Neuronal stem cell (in vitro differentiated cells): Measurements from ENCODE around the gene TPPP.
"Not testable (repeated sequence)": the region's sequence is repeated elsewhere in the genome, so short reads cannot be mapped to it uniquely, and the experiment has no call there.

Experiments
- DNase-seq: peaks from one replicate; pipeline ENCODE4 v3.0.0-alpha.2; 2013; ENCODE audit warnings: low spot score
- H2AFZ ChIP-seq: one replicate; pipeline ENCODE4 v1.6.1; 2013; ENCODE audit warnings: mild to moderate bottlenecking, low read length, inconsistent platforms
- H2AK5ac ChIP-seq: 2 replicates; pipeline ENCODE4 v1.6.1; 2013; ENCODE audit warnings: low read depth, mild to moderate bottlenecking, inconsistent platforms, low read length, moderate library complexity, mixed read lengths
- H2BK120ac ChIP-seq: 2 replicates; pipeline ENCODE4 v1.6.1; 2013; ENCODE audit warnings: low read depth, mild to moderate bottlenecking, inconsistent platforms, low read length, moderate library complexity, mixed read lengths
- H2BK12ac ChIP-seq: one replicate; pipeline ENCODE4 v1.6.1; 2013; ENCODE audit warnings: low read length, inconsistent platforms
- H2BK15ac ChIP-seq: 2 replicates; pipeline ENCODE4 v1.6.1; 2013; ENCODE audit warnings: mild to moderate bottlenecking, low read length, inconsistent platforms, mixed read lengths
- H2BK5ac ChIP-seq: one replicate; pipeline ENCODE4 v1.6.1; 2013; ENCODE audit warnings: inconsistent platforms, mild to moderate bottlenecking, low read length, moderate library complexity
- H3K14ac ChIP-seq: one replicate; pipeline ENCODE4 v1.6.1; 2013; ENCODE audit warnings: low read length, inconsistent platforms
- H3K18ac ChIP-seq: 2 replicates; pipeline ENCODE4 v1.6.1; 2013; ENCODE audit warnings: low read length, inconsistent platforms
- H3K23ac ChIP-seq: 2 replicates; pipeline ENCODE4 v1.6.1; 2013; ENCODE audit warnings: low read depth, mild to moderate bottlenecking, mixed read lengths, low read length, inconsistent platforms; ENCODE audit not compliant: poor library complexity
- H3K27ac ChIP-seq: replicated peaks from 3 replicates; pipeline ENCODE4 v1.5.1; 2013; ENCODE audit warnings: low read length, inconsistent platforms
- H3K27me3 ChIP-seq, 3 experiments: 2 replicates each; pipeline ENCODE4 v1.6.1; 2013; ENCODE audit warnings: low read length in 3 of 3, mild to moderate bottlenecking in 2 of 3, inconsistent platforms in 1 of 3, low read depth in 1 of 3, mixed read lengths in 1 of 3, moderate library complexity in 1 of 3; ENCODE audit not compliant: control insufficient read depth in 3 of 3, insufficient read depth in 3 of 3
- H3K36me3 ChIP-seq, 2 donors: replicated peaks in 1 of 2; 2 replicates each; pipeline ENCODE4 v1.6.1; 2013; ENCODE audit warnings: low read length in 2 of 2; ENCODE audit not compliant: control insufficient read depth in 2 of 2, insufficient read depth in 2 of 2
- H3K4ac ChIP-seq: 2 replicates; pipeline ENCODE4 v1.6.1; 2013; ENCODE audit warnings: inconsistent platforms, mild to moderate bottlenecking, low read length, moderate library complexity
- H3K4me1 ChIP-seq, 2 donors: 1 replicate in 1 of 2; 2 replicates in 1 of 2; pipeline ENCODE4 v1.6.1; 2013; ENCODE audit warnings: low read length in 2 of 2, low read depth in 1 of 2; ENCODE audit not compliant: control insufficient read depth in 2 of 2, insufficient read depth in 1 of 2
- H3K4me2 ChIP-seq: one replicate; pipeline ENCODE4 v1.6.1; 2013; ENCODE audit warnings: mild to moderate bottlenecking, low read length, inconsistent platforms; ENCODE audit not compliant: insufficient read depth, poor library complexity, severe bottlenecking
- H3K4me3 ChIP-seq, 2 donors: 2 replicates each; pipeline ENCODE4 v1.5.1; 2013; ENCODE audit warnings: low read length in 2 of 2, mild to moderate bottlenecking in 2 of 2, inconsistent platforms in 1 of 2, moderate library complexity in 1 of 2
- H3K79me1 ChIP-seq: one replicate; pipeline ENCODE4 v1.6.1; 2013; ENCODE audit warnings: low read depth, mild to moderate bottlenecking, inconsistent platforms, low read length, moderate library complexity
- H3K9ac ChIP-seq: one replicate; pipeline ENCODE4 v1.6.1; 2013; ENCODE audit warnings: mild to moderate bottlenecking, low read depth, low read length, inconsistent platforms; ENCODE audit not compliant: poor library complexity
- H3K9me3 ChIP-seq, 2 donors: replicated peaks in 1 of 2; 2 replicates each; pipeline versions ENCODE3 to v1.6.1; 2013; ENCODE audit warnings: low read length in 2 of 2, mild to moderate bottlenecking in 2 of 2, inconsistent platforms in 1 of 2, low read depth in 1 of 2, mixed read lengths in 1 of 2, moderate library complexity in 1 of 2; ENCODE audit not compliant: control insufficient read depth in 2 of 2, insufficient read depth in 1 of 2
- H4K8ac ChIP-seq: one replicate; pipeline ENCODE4 v1.6.1; 2013; ENCODE audit warnings: low read depth, mild to moderate bottlenecking, inconsistent platforms, low read length, moderate library complexity
- H4K91ac ChIP-seq: one replicate; pipeline ENCODE4 v1.6.1; 2013; ENCODE audit warnings: low read length, low read depth, mild to moderate bottlenecking, inconsistent platforms; ENCODE audit not compliant: poor library complexity
- WGBS, 2 donors: extraction: QIAGEN DNeasy Blood & Tissue Kit; methylation state at CpG; one replicate each; pipeline ENCODE4 v1.1.7; 2013; ENCODE audit warnings: missing lambda C conversion rate in 2 of 2, mixed read lengths in 1 of 2; ENCODE audit not compliant: insufficient read length in 2 of 2, insufficient replicate concordance in 1 of 2; ENCODE audit errors: extremely low coverage in 2 of 2; 5-methylcytosine and 5-hydroxymethylcytosine counted together

Gene TPPP

GRCh38 chr5:690293-690692 lies 2.9 kb downstream of the TPPP start:
- H3K23ac ChIP-seq, H2AK5ac ChIP-seq, H3K14ac ChIP-seq, H2BK12ac ChIP-seq, H3K18ac ChIP-seq, H2AFZ ChIP-seq, H2BK15ac ChIP-seq, H3K27me3 ChIP-seq, H3K9ac ChIP-seq, H4K91ac ChIP-seq, H3K4me2 ChIP-seq, H3K79me1 ChIP-seq, H3K4me1 ChIP-seq, DNase-seq, H3K4ac ChIP-seq, H3K9me3 ChIP-seq, H3K27ac ChIP-seq, H3K4me3 ChIP-seq, H4K8ac ChIP-seq, H2BK120ac ChIP-seq, H2BK5ac ChIP-seq, H3K36me3 ChIP-seq: not testable (repeated sequence)
- no CpG with 5 or more reads among the region's 12 CpGs for WGBS, 2 donors

GRCh38 chr5:688348-689010 lies 4.7 kb downstream of the TPPP start:
- no CpG with 5 or more reads among the region's 30 CpGs for WGBS, 2 donors
- not testable (repeated sequence) for H3K27ac ChIP-seq, H3K27me3 ChIP-seq, H3K79me1 ChIP-seq, H3K36me3 ChIP-seq, H2AK5ac ChIP-seq, H2BK15ac ChIP-seq, H3K9ac ChIP-seq, H3K4ac ChIP-seq, H2BK12ac ChIP-seq, H4K8ac ChIP-seq, H3K4me2 ChIP-seq, H4K91ac ChIP-seq, H3K23ac ChIP-seq, H2BK5ac ChIP-seq, H3K14ac ChIP-seq, H3K4me1 ChIP-seq, H3K4me3 ChIP-seq, H2BK120ac ChIP-seq, H3K9me3 ChIP-seq, DNase-seq, H2AFZ ChIP-seq
- H3K18ac ChIP-seq = peak overlapping the region; percentile 28

GRCh38 chr5:686936-687335 lies 6.2 kb downstream of the TPPP start:
- not testable (repeated sequence) for H3K79me1 ChIP-seq, H2BK120ac ChIP-seq, H4K91ac ChIP-seq, H3K4me3 ChIP-seq, H2BK15ac ChIP-seq, DNase-seq, H3K9me3 ChIP-seq, H3K4me1 ChIP-seq, H3K4ac ChIP-seq, H3K23ac ChIP-seq, H3K36me3 ChIP-seq, H3K18ac ChIP-seq, H3K14ac ChIP-seq, H2AK5ac ChIP-seq, H2BK12ac ChIP-seq, H4K8ac ChIP-seq, H2BK5ac ChIP-seq, H3K9ac ChIP-seq, H3K27me3 ChIP-seq, H2AFZ ChIP-seq, H3K4me2 ChIP-seq, H3K27ac ChIP-seq
- no CpG with 5 or more reads among the region's 12 CpGs for WGBS, 2 donors

- not testable (repeated sequence) for H2BK5ac ChIP-seq, DNase-seq, H3K36me3 ChIP-seq, H2BK120ac ChIP-seq, H2AFZ ChIP-seq, H3K79me1 ChIP-seq, H4K91ac ChIP-seq, H3K9me3 ChIP-seq, H3K4ac ChIP-seq, H2AK5ac ChIP-seq, H2BK12ac ChIP-seq, H3K4me2 ChIP-seq, H3K4me3 ChIP-seq, H3K18ac ChIP-seq, H4K8ac ChIP-seq, H3K27me3 ChIP-seq, H3K9ac ChIP-seq, H2BK15ac ChIP-seq, H3K14ac ChIP-seq, H3K23ac ChIP-seq, H3K27ac ChIP-seq, H3K4me1 ChIP-seq
- WGBS, 2 donors = no CpG with 5 or more reads among the region's 12 CpGs
Measured at GRCh38 chr5:686172-686523, 7.0 kb downstream of the TPPP start.
